Esophagus squamous epithelium (tissue), 4 donors: ENCODE data around the gene MEIS2.

ENCODE experiments used
- CTCF ChIP-seq, 6 experiments: fragments of 450-650 bp in 4 of 6; fragments of 200-600 bp in 2 of 6; sonication (generic) in 2 of 6; IDR thresholded peaks; one replicate each; pipeline ENCODE4 v1.5.1; 2016 to 2019; ENCODE audit warnings: antibody characterized with exemption in 6 of 6, mild to moderate bottlenecking in 4 of 6, moderate library complexity in 4 of 6
- POLR2A ChIP-seq, 4 donors: fragments of 450-650 bp; IDR thresholded peaks; one replicate each; pipeline ENCODE4 v1.6.1; 2017; ENCODE audit warnings: antibody characterized with exemption in 4 of 4, mild to moderate bottlenecking in 4 of 4, moderate library complexity in 3 of 4

GRCh38 chr15:36917411-36918267, 182.7 kb downstream of the MEIS2 start:
- TF ChIP-seq CTCF (IDR thresholded peaks at IDR 0.05) (no peak), POLR2A (IDR thresholded peaks at IDR 0.05) (no peak)
